CD4-positive, CD25-positive, alpha-beta regulatory T cell (primary cell): Measurements from ENCODE around the gene KIF17. TPM values are rescaled to one million over a fixed set of nuclear protein-coding genes. Genes with fewer than 3 reads are reported as not detected.
A peak's percentile ranks its signal among the peaks of the same experiment; 100 is the strongest.

Experiments
- ATAC-seq, 2 donors: fragments of 150-1000 bp; cut with Tn5 transposase; one replicate each; pipeline ENCODE4 v1.10.0; 2021; ENCODE audit warnings: low read depth in 2 of 2, moderate number of reproducible peaks in 2 of 2, moderate library complexity in 1 of 2
- DNase-seq, 3 donors: peaks; one replicate each; pipeline versions ENCODE4 v3.0.0 to v3.0.0-alpha.2; 2012 to 2022; ENCODE audit warnings: mixed read lengths in 1 of 3
- H3K27ac ChIP-seq: one replicate; pipeline ENCODE4 v1.7.0; 2013; ENCODE audit warnings: mild to moderate bottlenecking, low read length; ENCODE audit not compliant: insufficient read depth, poor library complexity, severe bottlenecking
- H3K27me3 ChIP-seq: one replicate; pipeline ENCODE4 v1.7.0; 2013; ENCODE audit warnings: low read length; ENCODE audit not compliant: control insufficient read depth, insufficient read depth
- H3K36me3 ChIP-seq: one replicate; pipeline ENCODE4 v1.7.0; 2013; ENCODE audit warnings: mild to moderate bottlenecking, low read length, moderate library complexity; ENCODE audit not compliant: control insufficient read depth, insufficient read depth
- H3K4me1 ChIP-seq: 2 replicates; pipeline ENCODE4 v1.7.0; 2013; ENCODE audit warnings: mild to moderate bottlenecking, low read length; ENCODE audit not compliant: insufficient read depth, control insufficient read depth, poor library complexity, severe bottlenecking
- H3K4me3 ChIP-seq: one replicate; pipeline ENCODE4 v1.7.0; 2013; ENCODE audit warnings: low read depth, mild to moderate bottlenecking, low read length, moderate library complexity
- H3K9me3 ChIP-seq, 2 experiments: 1 replicate in 1 of 2; 2 replicates in 1 of 2; pipeline ENCODE4 v1.7.0; 2013; ENCODE audit warnings: low read length in 2 of 2, mild to moderate bottlenecking in 1 of 2, moderate library complexity in 1 of 2; ENCODE audit not compliant: control insufficient read depth in 2 of 2
- H3K27ac Mint-ChIP-seq, 3 donors: one replicate each; pipeline ENCODE4 v1.8.0; 2020 to 2022; ENCODE audit warnings: mild to moderate bottlenecking in 3 of 3, mixed read lengths in 3 of 3, moderate library complexity in 2 of 3
- H3K27me3 Mint-ChIP-seq: one replicate; pipeline ENCODE4 v1.8.0; 2022; ENCODE audit warnings: mild to moderate bottlenecking, mixed read lengths
- H3K36me3 Mint-ChIP-seq: one replicate; pipeline ENCODE4 v1.8.0; 2020; ENCODE audit warnings: mixed read lengths
- H3K4me1 Mint-ChIP-seq, 4 donors: one replicate each; pipeline ENCODE4 v1.8.0; 2020 to 2022; ENCODE audit warnings: mixed read lengths in 4 of 4, mild to moderate bottlenecking in 1 of 4
- H3K4me3 Mint-ChIP-seq, 4 donors: one replicate each; pipeline ENCODE4 v1.8.0; 2020 to 2022; ENCODE audit warnings: mild to moderate bottlenecking in 4 of 4, mixed read lengths in 4 of 4, moderate library complexity in 3 of 4
- H3K9me3 Mint-ChIP-seq, 7 donors: one replicate each; pipeline ENCODE4 v1.8.0; 2020 to 2022; ENCODE audit warnings: mixed read lengths in 7 of 7, mild to moderate bottlenecking in 3 of 7, moderate library complexity in 2 of 7
- polyA plus RNA-seq, 4 donors: library from polyadenylated mRNA; unstranded; fragments of 300-500 nt; fragmentation: Illumina TruSeq; gene quantifications; one replicate each; pipeline ENCODE4 v1.2.3, GENCODE V29; 2021
- total RNA-seq: library from RNA; stranded (reverse); gene quantifications from one replicate; pipeline ENCODE4 v1.2.3, GENCODE V29; 2022

The KIF17 gene
- total and polyA plus RNA-seq, 5 donors from 2014 or later, result not detected

GRCh38 chr1:20712215-20712577 lies 5.6 kb downstream of the KIF17 start:
- DNase-seq, result no peak
- Mint-ChIP-seq H3K4me3 (no peak overlapping the region), H3K9me3 (no peaks in the 10 kb centered on the region), H3K27me3 (peaks cover 24% of the 10 kb centered on the region), H3K4me1 (peaks cover 0 to 9% (median 5%) of the 10 kb centered on the region in 4 donors), H3K27ac (no peak overlapping the region), H3K36me3 (no peaks in the 10 kb centered on the region)
- no peak for ATAC-seq
- H3K9me3 ChIP-seq, result no peaks in the 10 kb centered on the region
- no peaks in the 10 kb centered on the region for H3K36me3 ChIP-seq
- H3K4me1 ChIP-seq, result peaks cover 4% of the 10 kb centered on the region
- peaks cover 7% of the 10 kb centered on the region for H3K27me3 ChIP-seq
- no peak overlapping the region for H3K27ac ChIP-seq
- H3K4me3 ChIP-seq, result no peak overlapping the region

- Mint-ChIP-seq H3K36me3 (no peaks in the 10 kb centered on the region), H3K27me3 (peaks cover 19% of the 10 kb centered on the region), H3K4me1 (peaks cover 0 to 5% (median 2%) of the 10 kb centered on the region in 4 donors), H3K27ac (no peak overlapping the region), H3K4me3 (no peak overlapping the region), H3K9me3 (no peaks in the 10 kb centered on the region)
- no peak overlapping the region for H3K4me3 ChIP-seq
- ATAC-seq, result no peak
- DNase-seq, result no peak
- H3K9me3 ChIP-seq, result no peaks in the 10 kb centered on the region
- no peak overlapping the region for H3K27ac ChIP-seq
- H3K36me3 ChIP-seq, result no peaks in the 10 kb centered on the region
- no peaks in the 10 kb centered on the region for H3K4me1 ChIP-seq
- H3K27me3 ChIP-seq, result peaks cover 3% of the 10 kb centered on the region
Measured at GRCh38 chr1:20711285-20712214, 6.3 kb downstream of the KIF17 start.

- Mint-ChIP-seq H3K36me3 (no peaks in the 10 kb centered on the region), H3K4me3 (peak overlapping the region in 1 of 4 donors; percentile 59), H3K27ac (no peak overlapping the region), H3K4me1 (no peaks in the 10 kb centered on the region), H3K9me3 (no peaks in the 10 kb centered on the region), H3K27me3 (peaks cover 10% of the 10 kb centered on the region)
- H3K4me3 ChIP-seq, result no peak overlapping the region
- peaks cover 3% of the 10 kb centered on the region for H3K27me3 ChIP-seq
- H3K9me3 ChIP-seq, result no peaks in the 10 kb centered on the region
- no peaks in the 10 kb centered on the region for H3K36me3 ChIP-seq
- ATAC-seq, result no peak
- DNase-seq, result no peak
- H3K27ac ChIP-seq, result no peak overlapping the region
- H3K4me1 ChIP-seq, result no peaks in the 10 kb centered on the region
Measured at GRCh38 chr1:20710469-20711284, 7.1 kb downstream of the KIF17 start.

GRCh38 chr1:20709868-20710267 lies 7.9 kb downstream of the KIF17 start:
- H3K4me3 ChIP-seq, result no peak overlapping the region
- no peak overlapping the region for H3K27ac ChIP-seq
- no peaks in the 10 kb centered on the region for H3K4me1 ChIP-seq
- H3K36me3 ChIP-seq, result no peaks in the 10 kb centered on the region
- H3K27me3 ChIP-seq, result peaks cover under 1% of the 10 kb centered on the region
- Mint-ChIP-seq H3K4me3 (no peak overlapping the region), H3K27ac (no peak overlapping the region), H3K4me1 (no peaks in the 10 kb centered on the region), H3K27me3 (peaks cover 2% of the 10 kb centered on the region), H3K36me3 (no peaks in the 10 kb centered on the region), H3K9me3 (no peaks in the 10 kb centered on the region)
- ATAC-seq (no peak), DNase-seq (no peak)
- H3K9me3 ChIP-seq, result no peaks in the 10 kb centered on the region

GRCh38 chr1:20708891-20709290 lies 8.9 kb downstream of the KIF17 start:
- H3K4me1 Mint-ChIP-seq, result no peaks in the 10 kb centered on the region
- ATAC-seq, result no peak
- no peak overlapping the region for H3K27ac ChIP-seq
- no peak overlapping the region for H3K4me3 Mint-ChIP-seq
- DNase-seq, result no peak
- no peaks in the 10 kb centered on the region for H3K36me3 ChIP-seq
- H3K9me3 Mint-ChIP-seq, result no peaks in the 10 kb centered on the region
- H3K27me3 Mint-ChIP-seq, result no peaks in the 10 kb centered on the region
- no peaks in the 10 kb centered on the region for H3K27me3 ChIP-seq
- H3K4me1 ChIP-seq, result no peaks in the 10 kb centered on the region
- H3K27ac Mint-ChIP-seq, result no peak overlapping the region
- no peaks in the 10 kb centered on the region for H3K9me3 ChIP-seq
- H3K4me3 ChIP-seq, result no peak overlapping the region
- H3K36me3 Mint-ChIP-seq, result no peaks in the 10 kb centered on the region

- DNase-seq, result no peak
- H3K9me3 ChIP-seq, result no peaks in the 10 kb centered on the region
- H3K4me3 Mint-ChIP-seq, result no peak overlapping the region
- H3K9me3 Mint-ChIP-seq, result no peaks in the 10 kb centered on the region
- H3K27me3 ChIP-seq, result no peaks in the 10 kb centered on the region
- no peak overlapping the region for H3K4me3 ChIP-seq
- H3K4me1 Mint-ChIP-seq, result peaks cover 0 to 1% (median 0%) of the 10 kb centered on the region in 4 donors
- H3K27ac Mint-ChIP-seq, result no peak overlapping the region
- no peaks in the 10 kb centered on the region for H3K36me3 Mint-ChIP-seq
- H3K4me1 ChIP-seq, result no peaks in the 10 kb centered on the region
- H3K27ac ChIP-seq, result no peak overlapping the region
- H3K36me3 ChIP-seq, result no peaks in the 10 kb centered on the region
- no peaks in the 10 kb centered on the region for H3K27me3 Mint-ChIP-seq
- no peak for ATAC-seq
Measured at GRCh38 chr1:20708057-20708456, 9.8 kb downstream of the KIF17 start.

- H3K27ac Mint-ChIP-seq, result no peak overlapping the region
- H3K4me1 Mint-ChIP-seq, result peaks cover 0 to 2% (median 0%) of the 10 kb centered on the region in 4 donors
- H3K4me1 ChIP-seq, result no peaks in the 10 kb centered on the region
Measured at GRCh38 chr1:20706841-20707240, 11.0 kb downstream of the KIF17 start.

More at GRCh38 chr1:20706841-20707240, 11.0 kb downstream of the KIF17 start:
- Histone ChIP-seq H3K9me3 (no peaks in the 10 kb centered on the region), H3K36me3 (no peaks in the 10 kb centered on the region), H3K27ac (no peak overlapping the region), H3K4me3 (no peak overlapping the region), H3K27me3 (no peaks in the 10 kb centered on the region)
- Mint-ChIP-seq H3K27me3 (no peaks in the 10 kb centered on the region), H3K36me3 (no peaks in the 10 kb centered on the region), H3K9me3 (no peaks in the 10 kb centered on the region), H3K4me3 (no peak overlapping the region)
- no peak for ATAC-seq
- DNase-seq, result no peak
